ENCODE data around the gene PRXL2C.

- no peak for TF ChIP-seq CREB5 (CRISPR knock-in tag; IDR thresholded peaks at IDR 0.05; ENCODE audit: low read depth)
- no peak for TF ChIP-seq PATZ1 (CRISPR knock-in tag; IDR thresholded peaks at IDR 0.05; ENCODE audit: borderline replicate concordance)
- TF ChIP-seq ARNTL (CRISPR knock-in tag; IDR thresholded peaks at IDR 0.05; ENCODE audit: borderline replicate concordance, low read depth), result no peak
- no peak for TF ChIP-seq SNAI2 (CRISPR knock-in tag; IDR thresholded peaks at IDR 0.05)
- no peak for TF ChIP-seq ZNF8 (CRISPR knock-in tag; IDR thresholded peaks at IDR 0.05)
- no peak for TF ChIP-seq ISL1 (CRISPR knock-in tag; IDR thresholded peaks at IDR 0.05)
- TF ChIP-seq GLIS3 (CRISPR knock-in tag; IDR thresholded peaks at IDR 0.05), result no peak
- TF ChIP-seq ZFP3 (CRISPR knock-in tag; IDR thresholded peaks at IDR 0.05), result no peak
- TF ChIP-seq CSRNP3 (CRISPR knock-in tag; IDR thresholded peaks at IDR 0.05), result no peak
- no peak for TF ChIP-seq ZC3H10 (CRISPR knock-in tag; IDR thresholded peaks at IDR 0.05)
- no peak for TF ChIP-seq ZFP30 (CRISPR knock-in tag; IDR thresholded peaks at IDR 0.05)
- no peak for TF ChIP-seq PPARA (CRISPR knock-in tag; IDR thresholded peaks at IDR 0.05; ENCODE audit: borderline replicate concordance)
Observed at GRCh38 chr9:96618209-96619123, 36.7 kb downstream of the PRXL2C start.
